HG02938 (cell line): ENCODE measurements around the gene ASCC2.

Source experiments
- ATAC-seq: cut with Tn5 transposase; IDR thresholded peaks from one replicate; pipeline ENCODE4 v1.9.1; 2021; ENCODE audit warnings: mild to moderate bottlenecking, moderate library complexity; ENCODE audit not compliant: unreplicated experiment

Gene ASCC2

DNA sequence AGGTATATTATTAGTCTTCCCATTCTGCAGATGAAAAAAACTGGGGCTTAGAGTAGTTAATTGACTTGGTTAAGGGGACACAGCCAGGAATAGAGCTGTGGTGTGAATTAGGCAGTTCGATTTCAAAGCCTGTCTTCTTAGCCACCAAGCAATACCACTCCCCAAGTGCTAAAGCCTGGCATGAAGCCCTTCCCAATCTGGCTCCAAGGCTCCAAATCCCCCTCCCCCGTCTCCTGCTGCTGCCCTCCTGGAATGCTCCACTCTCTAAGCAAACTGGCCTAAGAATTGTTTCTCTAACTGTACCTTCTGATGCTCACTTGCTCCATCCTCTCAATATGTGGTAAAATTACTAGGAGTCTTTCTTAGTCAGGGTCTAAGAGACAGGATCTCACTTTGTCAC, 18.6 kb downstream of the ASCC2 start:
- no peak for ATAC-seq

DNA sequence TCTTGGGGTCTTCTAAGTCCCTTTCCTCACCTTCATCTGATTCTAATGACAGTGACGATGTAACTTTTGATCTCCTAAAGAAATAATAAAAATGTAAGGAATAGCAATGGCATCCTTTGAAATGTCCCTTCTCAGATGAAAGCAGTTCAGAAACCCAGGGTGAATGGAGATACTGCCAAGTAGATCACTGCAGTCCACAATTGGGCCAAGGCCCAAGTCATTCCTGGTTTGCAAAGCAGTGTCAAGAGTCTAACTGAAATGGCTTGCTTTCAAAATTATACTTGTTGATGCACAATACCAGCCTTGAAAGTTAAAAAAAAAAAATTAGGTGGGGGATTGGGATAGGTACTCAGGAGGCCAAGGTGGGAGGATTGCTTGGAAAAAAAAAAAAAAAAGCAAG, 20.4 kb downstream of the ASCC2 start:
- ATAC-seq, result no peak

DNA sequence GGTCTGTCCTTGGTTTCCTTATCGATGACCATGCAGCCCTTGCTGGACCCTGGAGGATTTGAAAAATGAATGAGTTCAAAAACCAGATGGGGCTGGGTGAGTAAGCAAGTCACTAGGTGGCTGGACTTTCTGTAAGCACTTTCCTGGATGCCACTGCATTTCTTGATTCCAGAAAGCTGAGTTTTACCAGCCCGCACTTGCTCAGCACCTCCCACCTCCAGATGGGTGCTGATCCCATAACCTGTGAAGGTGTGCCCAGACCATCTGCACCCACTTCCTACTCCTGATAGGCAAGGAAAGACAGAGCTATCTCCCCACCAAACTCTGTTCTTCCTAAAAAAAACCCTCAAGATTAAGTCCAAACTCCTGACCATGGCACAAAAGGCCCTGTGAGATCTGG, 21.1 kb downstream of the ASCC2 start:
- no peak for ATAC-seq

GRCh38 chr22:29816539-29816938, 21.5 kb downstream of the ASCC2 start:
- no peak for ATAC-seq

GRCh38 chr22:29816128-29816527, 21.9 kb downstream of the ASCC2 start:
- no peak for ATAC-seq

DNA sequence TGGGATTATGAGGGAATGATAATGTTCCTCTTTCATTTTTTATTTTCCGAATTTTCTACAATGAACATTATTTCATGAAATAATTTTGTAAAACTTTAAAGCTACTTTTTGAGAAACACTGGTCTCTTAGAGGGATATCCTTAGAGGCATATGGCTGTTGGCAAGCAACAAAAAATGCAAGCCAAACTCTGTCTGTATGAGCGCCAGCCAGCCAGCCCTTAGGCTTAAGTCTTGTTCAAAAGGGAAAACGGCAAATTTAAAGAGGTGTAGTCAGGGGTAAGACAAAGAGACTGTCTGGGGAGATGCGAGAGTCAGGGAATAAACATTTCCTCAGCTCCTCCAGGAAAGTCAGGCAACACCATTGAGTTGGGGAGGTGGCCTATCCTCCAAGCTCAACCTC, 22.5 kb downstream of the ASCC2 start:
- no peak for ATAC-seq

GRCh38 chr22:29814003-29814402, 24.1 kb downstream of the ASCC2 start:
- ATAC-seq, result no peak

DNA sequence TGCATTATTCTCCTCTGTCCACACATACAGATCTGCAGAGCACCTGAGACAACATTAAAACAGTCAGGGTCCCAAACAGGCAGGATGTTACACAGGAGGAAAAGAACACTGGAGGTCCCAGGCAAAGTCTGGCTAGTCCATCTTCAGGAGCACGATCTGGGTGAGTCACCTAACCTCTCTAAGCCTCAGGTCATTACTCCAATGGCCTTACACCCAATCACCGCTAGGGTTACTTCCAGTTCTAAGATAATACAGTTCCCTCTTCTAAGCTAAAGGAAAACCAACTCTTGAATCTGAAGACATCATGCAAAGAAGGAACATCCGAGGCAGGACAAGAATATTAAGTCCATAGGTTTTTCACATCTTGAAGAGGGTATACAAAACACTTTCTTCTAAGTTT, 24.5 kb downstream of the ASCC2 start:
- ATAC-seq, result no peak

- no peak for ATAC-seq
Measured at GRCh38 chr22:29813126-29813525, 24.9 kb downstream of the ASCC2 start.

GRCh38 chr22:29811377-29811776, 26.7 kb downstream of the ASCC2 start:
- ATAC-seq, result no peak

GRCh38 chr22:29810216-29810615, 27.9 kb downstream of the ASCC2 start:
- no peak for ATAC-seq

DNA sequence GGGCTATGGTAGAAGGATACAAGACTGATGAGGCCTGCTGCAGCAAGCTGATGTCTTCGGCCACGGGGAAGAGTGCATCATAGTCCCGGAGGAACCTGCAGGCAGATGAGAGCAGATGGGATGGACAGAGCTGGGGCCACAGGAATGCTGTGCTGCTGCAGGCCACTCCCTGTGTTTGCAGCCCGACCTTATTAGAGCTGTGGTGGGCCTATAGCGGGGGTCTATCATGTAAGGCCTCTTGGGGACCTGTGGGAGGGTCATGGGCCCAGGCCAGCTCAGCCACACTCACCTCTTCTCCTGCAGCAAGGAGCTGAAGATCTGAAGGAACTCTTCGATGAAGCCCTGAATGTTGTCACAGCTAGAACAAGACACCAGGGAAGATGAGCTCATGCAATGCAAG, 31.9 kb downstream of the ASCC2 start:
- no peak for ATAC-seq

DNA sequence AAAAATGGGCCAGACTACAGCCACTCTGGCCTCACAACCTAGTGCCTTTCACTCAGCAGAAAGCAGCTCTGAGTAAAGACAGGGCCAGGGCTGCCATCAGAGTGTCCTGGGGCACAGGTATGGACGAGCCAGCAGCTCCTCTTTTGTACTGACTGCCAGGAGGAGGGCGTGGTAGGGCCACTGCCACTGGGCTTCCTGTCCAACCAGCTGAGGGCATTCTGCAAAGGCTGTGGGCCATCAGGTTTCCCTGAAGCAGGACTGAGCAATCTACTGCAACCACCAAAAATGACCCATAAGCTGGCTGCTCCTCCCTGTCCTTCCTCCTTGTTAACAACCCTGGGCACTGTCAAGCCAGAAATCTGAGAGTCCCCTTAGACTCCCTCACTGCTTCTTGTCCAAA, 33.1 kb downstream of the ASCC2 start:
- ATAC-seq, result no peak

GRCh38 chr22:29803190-29803589, 34.9 kb downstream of the ASCC2 start:
- no peak for ATAC-seq

DNA sequence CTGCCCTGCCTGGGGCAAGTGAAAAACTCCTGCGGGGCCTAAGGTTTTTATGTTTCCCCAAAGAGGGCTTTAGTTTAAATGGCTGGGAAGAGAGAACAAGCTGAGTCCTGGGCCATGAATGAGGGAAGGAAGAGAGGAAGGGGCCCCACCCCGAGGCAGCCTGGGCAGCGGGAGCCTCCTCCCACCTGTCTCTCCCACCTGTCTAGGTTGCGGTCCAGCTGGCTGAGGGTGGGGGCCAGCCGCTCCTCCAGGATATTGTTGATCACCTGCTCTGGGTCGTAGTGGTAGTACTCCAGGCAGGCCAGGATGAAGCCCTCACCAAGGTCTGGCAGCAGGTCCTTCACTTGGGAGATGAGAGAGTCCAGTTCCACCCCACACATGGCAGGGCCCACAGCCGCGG, 36.3 kb downstream of the ASCC2 start:
- no peak for ATAC-seq

DNA sequence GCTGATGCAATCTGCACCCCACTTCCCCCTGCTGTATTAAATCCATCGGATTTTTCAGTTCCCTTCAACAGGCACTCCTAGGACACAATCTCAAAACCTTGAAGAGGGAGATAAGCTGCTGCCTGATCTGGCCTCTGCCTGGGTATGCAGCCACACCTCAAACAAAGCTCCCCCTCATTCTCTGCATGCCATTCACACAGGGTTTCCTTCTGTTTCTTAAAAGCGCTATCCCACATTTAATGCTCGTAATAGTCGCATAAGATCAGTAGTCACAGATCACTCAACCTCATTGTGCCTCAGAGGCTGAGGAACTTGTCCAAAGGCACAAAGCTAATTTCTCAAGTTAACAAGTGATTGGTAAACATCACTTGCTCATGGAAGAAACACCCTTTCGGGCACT, 36.9 kb downstream of the ASCC2 start:
- ATAC-seq, result no peak

DNA sequence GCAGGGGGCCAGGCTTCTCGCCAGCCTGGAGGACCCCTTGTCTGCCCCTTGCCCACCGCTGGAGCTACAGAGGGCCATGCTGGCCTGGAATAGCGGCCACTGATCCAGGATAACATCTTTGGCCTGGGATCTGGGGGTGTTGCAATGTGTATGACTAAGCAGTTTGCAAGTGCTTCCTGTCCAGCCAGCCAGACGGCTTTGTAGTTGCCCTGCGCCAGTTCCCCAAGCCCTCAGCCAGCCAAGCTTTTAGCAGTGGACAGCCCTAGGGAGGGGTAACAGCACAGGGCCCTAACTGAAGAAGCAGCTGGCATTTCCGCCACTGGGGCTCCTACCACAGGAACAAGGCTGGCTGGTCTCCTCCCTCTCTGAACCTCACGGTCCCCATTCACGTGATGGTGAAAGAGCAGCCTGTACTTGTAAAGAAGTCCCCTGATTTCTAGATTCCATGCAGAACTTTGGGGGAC, 38.8 kb downstream of the ASCC2 start:
- no peak for ATAC-seq

- ATAC-seq, result no peak
Measured at GRCh38 chr22:29798801-29799200, 39.3 kb downstream of the ASCC2 start.

DNA sequence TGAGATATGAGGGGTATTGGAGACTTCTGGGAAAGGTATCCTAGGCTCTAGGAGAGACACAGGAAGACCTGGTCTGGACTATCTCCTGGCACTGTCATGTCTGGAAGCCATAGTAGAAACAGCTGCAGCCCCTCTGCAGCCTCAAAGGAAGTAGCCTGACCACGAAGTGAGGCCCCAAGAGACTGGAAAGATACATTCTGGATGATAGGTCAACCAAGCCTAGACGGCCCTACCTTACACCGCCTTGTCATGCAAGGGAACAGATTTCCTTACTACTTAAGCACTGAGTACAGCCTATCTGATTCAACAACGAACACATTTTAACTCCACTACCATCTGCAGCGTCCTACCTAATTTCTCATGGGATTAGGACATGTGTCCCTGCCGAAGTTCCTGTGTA, 39.8 kb downstream of the ASCC2 start:
- no peak for ATAC-seq

- no peak for ATAC-seq
Measured at GRCh38 chr22:29797351-29797750, 40.7 kb downstream of the ASCC2 start.

GRCh38 chr22:29795663-29796062, 42.4 kb downstream of the ASCC2 start:
- ATAC-seq, result no peak

GRCh38 chr22:29793396-29793795, 44.7 kb downstream of the ASCC2 start:
- ATAC-seq, result no peak

DNA sequence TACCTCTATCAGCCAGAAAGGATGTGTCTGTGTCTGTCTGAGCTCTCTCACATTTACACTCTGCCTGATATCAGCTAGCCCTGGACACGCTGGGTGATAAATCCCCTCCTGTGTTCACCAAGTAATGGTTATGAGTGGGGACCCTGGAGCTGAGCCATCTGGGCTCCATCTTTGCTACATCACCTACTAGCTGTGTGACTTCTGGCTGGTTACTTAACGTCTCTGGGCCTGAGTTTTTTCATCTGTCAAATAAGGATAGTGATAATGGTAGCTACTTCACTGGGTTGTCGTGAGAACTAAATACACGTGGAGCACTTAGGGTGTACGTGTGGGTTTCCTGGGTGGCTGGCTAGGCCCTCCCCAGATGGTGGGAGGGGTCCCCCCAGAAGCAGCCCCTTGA, 48.0 kb downstream of the ASCC2 start:
- ATAC-seq, result no peak
